ENCODE measurements around the gene BRCA1. TPM values are rescaled to one million over a fixed set of nuclear protein-coding genes. Genes with fewer than 3 reads are reported as not detected.
"Not testable (repeated sequence)": the region's sequence is repeated elsewhere in the genome, so short reads cannot be mapped to it uniquely, and the experiment has no call there.

Gene BRCA1
- polyA plus RNA-seq, 3 donors, result 15.8 to 17.7 (median 16.5) TPM

GRCh38 chr17:43140396-43141332 lies 15.5 kb upstream of the BRCA1 start:
- no peak for DNase-seq (ENCODE audit: extremely low read depth in 1 of 11, low read depth in 9 of 11, low spot score in 4 of 11)

- DNase-seq (ENCODE audit: extremely low read depth in 1 of 11, low read depth in 9 of 11, low spot score in 4 of 11), result not testable (repeated sequence)
These were observed 13.4 kb upstream of the BRCA1 start for GRCh38 chr17:43138531-43138930.

- not testable (repeated sequence) for DNase-seq (ENCODE audit: extremely low read depth in 1 of 11, low read depth in 9 of 11, low spot score in 4 of 11)
These were observed 11.4 kb upstream of the BRCA1 start for GRCh38 chr17:43136574-43136973.

GRCh38 chr17:43135454-43135819 lies 10.3 kb upstream of the BRCA1 start:
- no peak for DNase-seq (ENCODE audit: extremely low read depth in 1 of 11, low read depth in 9 of 11, low spot score in 4 of 11)

- DNase-seq (ENCODE audit: extremely low read depth in 1 of 11, low read depth in 9 of 11, low spot score in 4 of 11), result no peak
These were observed 9.8 kb upstream of the BRCA1 start for GRCh38 chr17:43134774-43135453.

- not testable (repeated sequence) for DNase-seq (ENCODE audit: extremely low read depth in 1 of 11, low read depth in 9 of 11, low spot score in 4 of 11)
These were observed 8.3 kb upstream of the BRCA1 start for GRCh38 chr17:43133439-43133838.

GRCh38 chr17:43132117-43132516 lies 7.0 kb upstream of the BRCA1 start:
- no peak for DNase-seq (ENCODE audit: extremely low read depth in 1 of 11, low read depth in 9 of 11, low spot score in 4 of 11)

GRCh38 chr17:43129671-43130010 lies 4.5 kb upstream of the BRCA1 start:
- DNase-seq (ENCODE audit: extremely low read depth in 1 of 11, low read depth in 9 of 11, low spot score in 4 of 11), result no peak

- not testable (repeated sequence) for DNase-seq (ENCODE audit: extremely low read depth in 1 of 11, low read depth in 9 of 11, low spot score in 4 of 11)
These were observed 2.2 kb upstream of the BRCA1 start for GRCh38 chr17:43127333-43127876.

- no peak for DNase-seq (ENCODE audit: extremely low read depth in 1 of 11, low read depth in 9 of 11, low spot score in 4 of 11)
These were observed 1.7 kb upstream of the BRCA1 start for GRCh38 chr17:43126911-43127290.

GRCh38 chr17:43125967-43126910 lies 1.1 kb upstream of the BRCA1 start:
- no peak for DNase-seq (ENCODE audit: extremely low read depth in 1 of 11, low read depth in 9 of 11, low spot score in 4 of 11)

- DNase-seq (ENCODE audit: extremely low read depth in 1 of 11, low read depth in 9 of 11, low spot score in 4 of 11), result no peak
These were observed 6.2 kb downstream of the BRCA1 start for GRCh38 chr17:43118679-43119615.

GRCh38 chr17:43114151-43114552 lies 11.0 kb downstream of the BRCA1 start:
- DNase-seq (ENCODE audit: extremely low read depth in 1 of 11, low read depth in 9 of 11, low spot score in 4 of 11), result peak in 2 of 11 donors; percentile 37 to 55

- DNase-seq (ENCODE audit: extremely low read depth in 1 of 11, low read depth in 9 of 11, low spot score in 4 of 11), result no peak
These were observed 18.6 kb downstream of the BRCA1 start for GRCh38 chr17:43106552-43106951.

GRCh38 chr17:43105146-43105545 lies 20.0 kb downstream of the BRCA1 start:
- no peak for DNase-seq (ENCODE audit: extremely low read depth in 1 of 11, low read depth in 9 of 11, low spot score in 4 of 11)

- no peak for DNase-seq (ENCODE audit: extremely low read depth in 1 of 11, low read depth in 9 of 11, low spot score in 4 of 11)
These were observed 20.5 kb downstream of the BRCA1 start for GRCh38 chr17:43104665-43105064.

- DNase-seq (ENCODE audit: extremely low read depth in 1 of 11, low read depth in 9 of 11, low spot score in 4 of 11), result not testable (repeated sequence)
These were observed 29.8 kb downstream of the BRCA1 start for GRCh38 chr17:43095364-43095763.
